ENCODE data around the gene OSBPL8. TPM values are rescaled to one million over a fixed set of nuclear protein-coding genes. Genes with fewer than 3 reads are reported as not detected.
A peak's percentile ranks its signal among the peaks of the same experiment; 100 is the strongest.

OSBPL8 gene
- total RNA-seq, 1 experiment from 2014 or later = 32.5 TPM

DNA sequence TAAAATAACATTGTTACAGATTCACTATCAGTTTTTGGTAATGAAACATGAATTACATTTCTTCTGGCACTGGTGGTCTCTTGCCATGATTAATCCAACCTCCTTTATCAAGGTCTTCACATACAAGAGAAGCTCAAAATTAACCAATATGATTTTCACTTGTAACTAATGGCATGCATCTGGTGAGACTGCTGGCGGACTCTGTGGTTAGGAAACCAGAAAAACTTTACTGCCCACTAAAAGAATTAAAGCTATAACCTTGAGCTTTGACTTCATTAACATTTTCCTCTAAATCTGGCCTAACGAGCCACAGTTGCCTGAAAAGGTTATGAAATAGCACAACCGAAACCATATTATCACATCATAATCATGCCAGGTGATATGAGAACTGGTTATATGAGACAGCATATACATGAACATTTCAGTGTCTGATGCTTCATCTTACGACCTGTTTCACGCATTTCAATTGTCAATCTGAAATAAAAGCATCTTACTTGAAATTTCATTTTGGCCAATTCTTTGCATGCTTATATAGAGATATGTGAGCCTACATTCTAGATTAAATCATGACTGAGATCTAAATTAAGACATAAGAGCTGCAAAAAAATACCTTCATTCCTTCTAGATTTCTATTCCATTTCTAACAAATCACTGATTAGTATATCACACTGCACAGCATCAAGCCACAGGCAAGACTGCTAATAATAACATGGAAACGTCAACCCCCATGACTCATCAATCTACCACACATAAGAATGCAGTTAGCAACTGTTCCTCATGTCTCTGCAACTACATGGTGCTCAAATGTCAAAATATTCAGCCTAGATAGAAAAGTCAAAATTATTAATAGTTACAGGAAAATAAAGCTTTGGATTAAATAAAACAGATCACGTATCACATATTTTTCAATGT, 89.3 kb downstream of the OSBPL8 start:
- DNase-seq (ENCODE audit: low read depth) = peak; percentile 79

DNA sequence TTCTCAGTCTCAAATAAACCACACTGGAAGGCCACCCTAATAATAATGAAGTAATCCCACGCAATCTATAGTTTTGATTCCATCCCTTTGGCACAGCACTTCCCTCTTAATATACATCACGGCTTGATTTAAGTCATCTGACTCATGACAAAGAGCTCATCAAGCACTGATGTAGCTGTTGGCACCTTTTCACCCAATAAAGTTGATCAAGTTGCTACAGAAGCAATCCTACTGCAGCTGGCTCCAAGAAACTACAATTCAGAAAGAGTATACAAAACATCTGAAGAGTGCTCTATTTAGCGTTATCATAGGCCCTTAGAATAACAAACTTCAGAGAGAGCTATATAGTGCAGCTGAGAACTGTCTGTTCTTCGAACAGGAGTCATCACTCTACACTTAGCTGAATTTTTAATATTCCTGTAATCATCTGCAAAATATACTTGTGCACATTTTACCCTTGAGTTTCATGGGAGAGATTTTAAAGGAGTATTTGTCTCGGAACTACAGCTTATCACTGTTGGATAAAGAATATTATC, 94.9 kb downstream of the OSBPL8 start:
- DNase-seq (ENCODE audit: low read depth) = no peak

GRCh38 chr12:76462668-76463224, 96.8 kb downstream of the OSBPL8 start:
- no peak for DNase-seq (ENCODE audit: low read depth)

DNA sequence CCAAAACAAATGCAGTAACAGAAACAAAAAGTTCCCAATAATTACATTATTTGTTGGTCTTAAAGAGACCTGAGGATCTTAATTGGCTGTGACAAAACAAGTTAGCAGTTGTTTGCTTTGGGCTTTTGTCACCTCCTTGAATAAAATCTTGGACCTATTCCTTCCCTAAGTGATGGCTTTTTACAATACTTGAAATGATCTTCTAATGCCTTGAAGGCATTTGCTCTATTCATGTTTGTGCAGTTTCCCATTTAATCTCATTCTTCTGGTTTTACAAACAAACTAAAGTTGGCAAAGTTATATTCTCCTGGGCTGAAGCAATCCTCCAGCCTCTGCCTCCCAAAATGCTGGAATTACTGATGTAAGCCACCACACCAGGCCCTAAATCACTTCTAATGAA, 98.8 kb downstream of the OSBPL8 start:
- DNase-seq (ENCODE audit: low read depth) = no peak

GRCh38 chr12:76457818-76458217, 101.8 kb downstream of the OSBPL8 start:
- no peak for DNase-seq (ENCODE audit: low read depth)

DNA sequence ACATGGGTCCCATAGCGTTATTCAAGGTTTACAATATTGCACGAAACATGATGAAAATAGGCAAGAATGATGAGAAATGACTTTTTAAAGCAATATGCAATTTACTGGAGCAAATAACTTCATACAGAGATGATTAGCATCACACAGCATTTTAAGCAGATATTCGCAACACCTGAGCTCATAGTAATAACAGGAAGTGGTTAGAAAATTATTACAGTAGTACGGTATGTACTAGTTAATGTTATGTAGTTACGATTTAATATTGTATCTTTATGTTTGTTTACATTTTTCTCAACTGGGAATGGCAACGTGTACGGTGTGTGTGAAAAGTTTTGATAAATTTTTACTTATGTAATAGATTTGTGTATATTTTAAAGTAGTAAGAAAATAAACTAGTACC, 102.6 kb downstream of the OSBPL8 start:
- DNase-seq (ENCODE audit: low read depth) = no peak

DNA sequence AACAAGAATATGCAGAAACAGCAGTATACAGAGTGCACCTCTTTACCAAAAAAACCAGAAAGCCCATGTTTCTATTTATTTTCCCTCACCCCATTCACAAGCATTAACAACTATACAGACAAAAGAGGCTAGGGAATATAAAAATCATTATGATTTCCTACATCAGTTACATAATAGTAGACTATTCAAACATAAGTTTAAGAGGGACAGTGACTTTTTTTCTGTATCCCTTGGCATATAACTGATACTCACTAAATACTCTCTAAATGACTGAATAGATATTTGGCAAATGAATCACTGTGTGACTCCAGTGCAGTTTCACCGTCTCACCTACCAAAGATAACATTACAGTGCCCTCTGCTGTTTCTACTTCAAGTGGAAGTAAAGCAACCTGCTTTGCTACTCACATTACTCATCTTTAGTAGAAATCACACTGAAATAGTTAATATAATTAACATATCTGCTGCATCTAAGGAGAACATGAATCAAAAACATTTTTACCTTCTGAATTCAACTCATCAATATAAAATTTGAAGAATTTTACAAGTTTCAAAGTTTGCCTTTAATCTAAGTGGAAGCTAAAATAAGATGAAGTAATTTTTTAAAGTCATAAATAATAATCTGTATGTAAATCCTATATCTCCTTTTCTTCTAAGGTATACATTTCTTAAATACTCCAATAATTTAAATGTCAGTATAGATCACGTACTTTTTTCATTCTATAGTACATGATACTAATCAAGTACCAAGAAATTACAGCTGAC, 103.8 kb downstream of the OSBPL8 start:
- DNase-seq (ENCODE audit: low read depth) = peak; percentile 83

DNA sequence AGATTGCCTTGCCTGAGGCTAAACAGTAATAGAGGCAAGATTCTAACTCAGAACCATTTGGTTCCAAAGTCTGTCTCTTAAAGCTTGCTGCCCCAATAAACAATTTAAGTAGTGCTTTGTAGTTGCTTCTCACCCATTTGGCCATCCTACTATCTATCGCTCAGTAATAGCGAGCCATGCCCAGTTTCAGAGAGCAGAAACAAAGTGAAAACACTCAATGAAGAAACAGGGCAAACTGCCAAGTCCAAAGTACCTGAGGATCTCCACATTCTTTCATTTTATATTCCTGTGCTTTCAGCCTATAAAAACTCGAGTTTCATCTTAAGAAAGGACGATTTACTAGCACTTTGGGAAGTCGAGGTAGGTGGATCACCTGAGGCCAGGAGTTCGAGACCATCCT, 108.0 kb downstream of the OSBPL8 start:
- no peak for DNase-seq (ENCODE audit: low read depth)

GRCh38 chr12:76450690-76451089, 108.9 kb downstream of the OSBPL8 start:
- DNase-seq (ENCODE audit: low read depth) = peak; percentile 85

DNA sequence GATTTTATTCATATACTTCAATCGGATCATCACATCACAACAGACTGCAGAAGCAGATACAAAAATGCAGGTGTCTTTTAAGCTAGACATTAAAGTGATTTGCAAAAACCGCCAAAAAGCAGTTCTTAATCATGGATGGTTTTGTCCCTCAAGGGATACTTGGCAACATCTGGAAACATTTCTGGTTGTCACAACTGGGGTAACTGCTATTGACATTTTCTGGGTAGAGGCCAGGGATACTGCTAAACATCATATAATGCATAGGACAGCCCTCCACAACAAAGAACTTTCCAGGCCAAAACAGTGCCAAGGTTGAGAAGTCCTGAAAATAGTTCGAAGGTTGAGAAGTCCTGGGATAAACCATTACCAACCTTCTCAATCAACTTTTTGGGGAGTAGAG, 109.6 kb downstream of the OSBPL8 start:
- DNase-seq (ENCODE audit: low read depth) = no peak

- DNase-seq (ENCODE audit: low read depth) = peak; percentile 6
Measured at GRCh38 chr12:76449583-76449982, 110.0 kb downstream of the OSBPL8 start.

DNA sequence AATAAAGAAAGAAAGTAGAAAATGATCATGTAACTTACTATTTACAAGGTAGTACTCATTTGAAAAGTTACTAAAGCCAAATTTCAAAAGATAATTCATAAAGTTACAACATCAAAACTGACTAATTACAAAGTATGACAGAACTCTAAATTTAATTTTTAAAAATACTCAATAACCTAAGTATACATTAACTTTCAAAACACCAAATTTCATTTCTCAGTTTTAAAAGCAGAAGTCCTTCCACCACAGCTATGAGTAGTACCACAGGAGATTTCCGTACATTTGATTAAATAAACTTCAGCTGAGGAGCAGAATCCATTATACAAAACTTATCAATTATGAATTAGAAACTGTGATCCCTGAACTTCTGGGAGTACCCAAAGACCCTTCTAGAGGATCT, 110.6 kb downstream of the OSBPL8 start:
- no peak for DNase-seq (ENCODE audit: low read depth)

- no peak for DNase-seq (ENCODE audit: low read depth)
Measured at GRCh38 chr12:76446090-76446489, 113.5 kb downstream of the OSBPL8 start.

- DNase-seq (ENCODE audit: low read depth) = no peak
Measured at GRCh38 chr12:76445462-76445861, 114.1 kb downstream of the OSBPL8 start.

GRCh38 chr12:76444408-76444984, 115.1 kb downstream of the OSBPL8 start:
- no peak for DNase-seq (ENCODE audit: low read depth)

- DNase-seq (ENCODE audit: low read depth) = no peak
Measured at GRCh38 chr12:76441016-76441415, 118.6 kb downstream of the OSBPL8 start.

DNA sequence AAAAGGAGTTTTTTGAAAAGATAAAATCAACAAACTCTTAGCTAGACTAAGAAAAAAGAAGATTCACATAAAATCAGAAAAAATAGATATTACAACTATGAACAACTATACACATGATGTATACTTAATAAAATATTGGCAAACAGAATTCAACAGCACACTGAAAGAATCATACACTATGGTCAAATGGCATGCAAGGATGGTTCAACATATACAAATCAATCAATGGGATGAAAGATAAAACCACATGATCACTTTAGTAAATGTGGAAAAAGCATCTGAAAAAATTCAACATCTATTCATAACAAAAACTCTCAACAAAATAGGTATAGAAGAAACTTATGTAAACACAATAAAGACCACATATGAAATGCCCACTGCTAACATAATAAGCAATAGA, 126.8 kb downstream of the OSBPL8 start:
- no peak for DNase-seq (ENCODE audit: low read depth)

DNA sequence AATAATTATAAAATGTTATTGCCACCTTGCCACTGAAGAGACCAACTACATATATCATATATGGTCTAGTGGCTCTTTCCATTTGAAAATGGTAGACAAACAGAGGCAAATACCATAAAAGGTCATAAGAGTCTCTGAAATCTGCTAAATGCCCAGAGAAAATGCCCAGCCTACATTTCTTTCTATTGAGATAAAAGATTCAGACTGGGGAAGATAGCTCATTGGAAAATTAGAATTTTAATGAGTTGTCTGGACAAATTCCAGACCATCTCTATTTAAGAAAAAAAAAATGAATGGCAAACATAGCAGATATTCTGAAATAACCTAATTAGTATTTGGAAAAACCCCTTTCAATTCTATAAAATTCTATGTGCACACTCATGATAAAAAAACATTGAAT, 131.5 kb downstream of the OSBPL8 start:
- DNase-seq (ENCODE audit: low read depth) = no peak

DNA sequence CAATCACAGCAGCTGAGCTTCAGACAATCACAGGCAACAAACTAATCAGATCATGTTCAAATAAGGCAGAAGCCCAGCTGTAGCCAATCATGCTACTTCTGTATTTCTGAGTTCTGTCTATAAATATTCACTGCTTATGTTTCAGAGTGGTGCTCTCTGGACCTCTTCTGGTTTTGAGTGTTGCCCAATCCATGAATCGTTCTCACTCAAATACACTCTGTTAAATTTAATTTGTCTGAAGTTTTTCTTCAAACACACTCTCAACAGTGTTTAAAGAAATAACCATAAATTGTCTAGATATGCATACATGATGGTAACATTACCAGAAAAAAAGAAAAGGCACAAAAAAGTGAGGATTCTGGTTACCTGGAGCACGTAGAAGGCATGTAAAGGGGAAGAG, 133.4 kb downstream of the OSBPL8 start:
- no peak for DNase-seq (ENCODE audit: low read depth)

- no peak for DNase-seq (ENCODE audit: low read depth)
Measured at GRCh38 chr12:76424941-76425340, 134.6 kb downstream of the OSBPL8 start.

DNA sequence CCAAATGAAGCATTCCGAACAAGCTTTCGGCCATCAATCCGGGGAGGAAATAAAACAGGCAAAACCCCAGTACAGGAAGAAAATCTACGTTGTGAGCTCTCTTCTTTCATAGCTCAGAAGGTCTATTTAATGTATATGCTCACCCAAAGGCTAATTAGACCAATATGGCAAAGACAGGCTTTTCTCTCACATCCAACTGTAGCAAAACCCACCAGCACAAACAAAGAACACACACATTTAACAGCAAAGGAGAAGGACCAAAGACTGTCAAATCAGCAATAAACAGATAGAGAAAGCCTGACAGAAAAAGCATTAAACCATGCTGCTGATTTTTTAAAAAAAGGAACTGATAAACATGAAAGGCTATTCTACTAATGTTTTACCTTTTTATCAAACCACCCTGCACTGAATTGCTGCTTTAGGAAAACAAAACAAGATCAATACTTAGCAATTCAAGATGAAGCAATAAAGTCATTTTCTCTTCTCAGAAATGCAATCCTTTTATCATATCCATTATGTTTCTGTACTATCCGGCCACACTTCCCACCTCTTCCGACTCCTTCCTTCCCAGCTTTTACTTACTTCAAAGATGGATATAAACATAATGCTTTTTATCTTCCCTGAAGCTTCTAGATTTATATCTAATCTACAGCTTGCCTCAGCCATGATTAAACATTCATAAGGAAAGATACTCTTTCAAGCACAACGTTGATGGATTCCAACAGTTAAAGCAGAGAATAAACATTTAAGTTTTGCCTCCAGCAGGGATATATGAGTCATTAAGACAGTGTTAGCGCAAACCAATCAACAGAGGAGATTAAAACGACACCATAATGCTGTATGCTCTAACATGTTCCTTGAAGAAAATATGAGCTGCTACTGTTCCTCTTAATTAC, 136.8 kb downstream of the OSBPL8 start:
- no peak for DNase-seq (ENCODE audit: low read depth)
